HEK293 (cell line): ENCODE measurements around the gene CD3G.
A peak's percentile ranks its signal among the peaks of the same experiment; 100 is the strongest.

Experiments used
- ELK4 ChIP-seq: IDR thresholded peaks from 2 replicates; pipeline ENCODE4 v1.6.1; 2011; ENCODE audit warnings: mild to moderate bottlenecking, low read depth, low read length, borderline replicate concordance
- HIC1 ChIP-seq: fragments of 450-650 bp; formaldehyde crosslinking; IDR thresholded peaks from 2 replicates; pipeline ENCODE4 v1.5.1; 2016; ENCODE audit warnings: missing biosample characterization, missing genetic modification characterization
- IKZF3 ChIP-seq: fragments of 450-650 bp; IDR thresholded peaks from 2 replicates; pipeline ENCODE4 v1.5.0; 2018; ENCODE audit warnings: missing biosample characterization, mild to moderate bottlenecking, missing genetic modification characterization, moderate library complexity
- INSM2 ChIP-seq: fragments of 450-650 bp; formaldehyde crosslinking; IDR thresholded peaks from 2 replicates; pipeline ENCODE4 v1.5.1; 2016; ENCODE audit warnings: missing biosample characterization, missing genetic modification characterization
- KLF10 ChIP-seq: fragments of 450-650 bp; IDR thresholded peaks from 2 replicates; pipeline ENCODE4 v1.5.1; 2018; ENCODE audit warnings: missing biosample characterization, mild to moderate bottlenecking, missing genetic modification characterization
- KLF17 ChIP-seq: fragments of 450-650 bp; formaldehyde crosslinking; IDR thresholded peaks from 2 replicates; pipeline ENCODE4 v1.5.1; 2016; ENCODE audit warnings: missing biosample characterization, missing genetic modification characterization
- KLF7 ChIP-seq: fragments of 450-650 bp; formaldehyde crosslinking; IDR thresholded peaks from 2 replicates; pipeline ENCODE4 v1.5.1; 2016; ENCODE audit warnings: missing biosample characterization, missing genetic modification characterization, borderline replicate concordance
- MZF1 ChIP-seq: fragments of 450-650 bp; formaldehyde crosslinking; IDR thresholded peaks from 2 replicates; pipeline ENCODE4 v1.5.1; 2017; ENCODE audit warnings: missing biosample characterization, missing genetic modification characterization, borderline replicate concordance
- SCRT1 ChIP-seq: fragments of 450-650 bp; formaldehyde crosslinking; IDR thresholded peaks from 2 replicates; pipeline ENCODE4 v1.5.1; 2016; ENCODE audit warnings: missing biosample characterization, missing genetic modification characterization, borderline replicate concordance
- SCRT2 ChIP-seq: fragments of 450-650 bp; formaldehyde crosslinking; IDR thresholded peaks from 2 replicates; pipeline ENCODE4 v1.5.1; 2016; ENCODE audit warnings: missing biosample characterization, missing genetic modification characterization
- SP3 ChIP-seq: fragments of 450-650 bp; formaldehyde crosslinking; IDR thresholded peaks from 2 replicates; pipeline ENCODE4 v1.5.1; 2016; ENCODE audit warnings: missing biosample characterization, missing genetic modification characterization
- ZNF10 ChIP-seq: fragments of 450-650 bp; formaldehyde crosslinking; IDR thresholded peaks from 2 replicates; pipeline ENCODE4 v1.5.1; 2017; ENCODE audit warnings: missing biosample characterization, missing genetic modification characterization
- ZNF112 ChIP-seq: fragments of 450-650 bp; formaldehyde crosslinking; IDR thresholded peaks from 2 replicates; pipeline ENCODE4 v1.5.0; 2017; ENCODE audit warnings: missing biosample characterization, missing genetic modification characterization
- ZNF157 ChIP-seq: fragments of 450-650 bp; formaldehyde crosslinking; IDR thresholded peaks from 2 replicates; pipeline ENCODE4 v1.5.1; 2016; ENCODE audit warnings: missing biosample characterization, missing genetic modification characterization
- ZNF2 ChIP-seq: fragments of 450-650 bp; formaldehyde crosslinking; IDR thresholded peaks from 2 replicates; pipeline ENCODE4 v1.5.1; 2016; ENCODE audit warnings: missing biosample characterization, missing genetic modification characterization
- ZNF223 ChIP-seq: fragments of 450-650 bp; formaldehyde crosslinking; IDR thresholded peaks from 2 replicates; pipeline ENCODE4 v1.5.1; 2016; ENCODE audit warnings: missing biosample characterization, missing genetic modification characterization
- ZNF292 ChIP-seq: fragments of 450-650 bp; formaldehyde crosslinking; IDR thresholded peaks from 2 replicates; pipeline ENCODE4 v1.5.1; 2016; ENCODE audit warnings: low read depth, missing biosample characterization, missing genetic modification characterization, borderline replicate concordance
- ZNF324 ChIP-seq: fragments of 450-650 bp; formaldehyde crosslinking; IDR thresholded peaks from 2 replicates; pipeline ENCODE4 v1.5.1; 2016; ENCODE audit warnings: missing biosample characterization, missing genetic modification characterization
- ZNF341 ChIP-seq: fragments of 450-650 bp; formaldehyde crosslinking; IDR thresholded peaks from 2 replicates; pipeline ENCODE4; 2016; ENCODE audit warnings: low read depth, missing biosample characterization, missing genetic modification characterization
- ZNF398 ChIP-seq: fragments of 450-650 bp; formaldehyde crosslinking; IDR thresholded peaks from 2 replicates; pipeline ENCODE4 v1.5.1; 2017; ENCODE audit warnings: missing biosample characterization, missing genetic modification characterization
- ZNF416 ChIP-seq: fragments of 450-650 bp; formaldehyde crosslinking; IDR thresholded peaks from 2 replicates; pipeline ENCODE4 v1.5.1; 2016; ENCODE audit warnings: missing biosample characterization, missing genetic modification characterization
- ZNF423 ChIP-seq: fragments of 450-650 bp; formaldehyde crosslinking; IDR thresholded peaks from 2 replicates; pipeline ENCODE4 v1.5.1; 2016; ENCODE audit warnings: missing biosample characterization, missing genetic modification characterization
- ZNF555 ChIP-seq: fragments of 450-650 bp; formaldehyde crosslinking; conservative IDR thresholded peaks from 2 replicates; pipeline ENCODE4 v1.5.1; 2017; ENCODE audit warnings: missing biosample characterization, mild to moderate bottlenecking, missing genetic modification characterization, inconsistent platforms
- ZNF626 ChIP-seq: fragments of 450-650 bp; sonication (Bioruptor Pico); formaldehyde crosslinking; IDR thresholded peaks from 2 replicates; pipeline ENCODE4 v1.5.1; 2018; ENCODE audit warnings: missing biosample characterization, missing genetic modification characterization, inconsistent platforms
- TF ChIP-seq, protein P1 (sequence below): sonication (generic); formaldehyde crosslinking; IDR thresholded peaks from 2 replicates; pipeline ENCODE4 v1.8.1; 2022; ENCODE audit warnings: mild to moderate bottlenecking, moderate library complexity, missing genetic modification reagents
- TF ChIP-seq, protein P2 (sequence below): fragments of 450-650 bp; formaldehyde crosslinking; IDR thresholded peaks from 2 replicates; pipeline ENCODE4 v1.5.1; 2016; ENCODE audit warnings: missing biosample characterization, missing genetic modification characterization
- TF ChIP-seq, protein P3 (sequence below): fragments of 450-650 bp; formaldehyde crosslinking; IDR thresholded peaks from 2 replicates; pipeline ENCODE4 v1.5.1; 2017; ENCODE audit warnings: missing biosample characterization, missing genetic modification characterization

The CD3G gene

GRCh38 chr11:118401151-118401879 is 57.2 kb downstream of the CD3G start, which contains the start of gene ATP5MG (continued):
- TF ChIP-seq HIC1 (tag by site-specific recombination), result no peak
- no peak for TF ChIP-seq ZNF292 (tag by site-specific recombination)
- TF ChIP-seq KLF17 (tag by site-specific recombination), result no peak
- no peak for TF ChIP-seq ZNF112 (tag by site-specific recombination)
- 0 out of 2 replicates have a peak, but pooled peaks have one; percentile 52 for TF ChIP-seq ZNF324 (tag by site-specific recombination)
- no peak for TF ChIP-seq ELK4
- no peak for TF ChIP-seq MZF1
- 0 out of 2 replicates have a peak, but pooled peaks have one; percentile 41 for TF ChIP-seq ZNF2
- TF ChIP-seq SP3 (tag by site-specific recombination), result peak; percentile 19; the same call in 1 of the 2 replicates
- TF ChIP-seq ZNF10 (tag by site-specific recombination), result no peak
- TF ChIP-seq ZNF157 (tag by site-specific recombination), result no peak
- TF ChIP-seq KLF7 (tag by site-specific recombination), result no peak
- TF ChIP-seq INSM2 (tag by site-specific recombination), result no peak
- TF ChIP-seq ZNF423 (tag by site-specific recombination), result no peak
- no peak for TF ChIP-seq SCRT2 (tag by site-specific recombination)
- TF ChIP-seq ZNF416 (tag by site-specific recombination), result no peak
- TF ChIP-seq, protein P1, sequence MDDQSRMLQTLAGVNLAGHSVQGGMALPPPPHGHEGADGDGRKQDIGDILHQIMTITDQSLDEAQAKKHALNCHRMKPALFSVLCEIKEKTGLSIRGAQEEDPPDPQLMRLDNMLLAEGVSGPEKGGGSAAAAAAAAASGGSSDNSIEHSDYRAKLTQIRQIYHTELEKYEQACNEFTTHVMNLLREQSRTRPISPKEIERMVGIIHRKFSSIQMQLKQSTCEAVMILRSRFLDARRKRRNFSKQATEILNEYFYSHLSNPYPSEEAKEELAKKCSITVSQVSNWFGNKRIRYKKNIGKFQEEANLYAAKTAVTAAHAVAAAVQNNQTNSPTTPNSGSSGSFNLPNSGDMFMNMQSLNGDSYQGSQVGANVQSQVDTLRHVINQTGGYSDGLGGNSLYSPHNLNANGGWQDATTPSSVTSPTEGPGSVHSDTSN (CRISPR knock-in tag), result no peak
- no peak for TF ChIP-seq ZNF223 (tag by site-specific recombination)
- no peak for TF ChIP-seq IKZF3
- TF ChIP-seq ZNF555, result no peak
- TF ChIP-seq SCRT1 (tag by site-specific recombination), result no peak
- TF ChIP-seq, protein P2, sequence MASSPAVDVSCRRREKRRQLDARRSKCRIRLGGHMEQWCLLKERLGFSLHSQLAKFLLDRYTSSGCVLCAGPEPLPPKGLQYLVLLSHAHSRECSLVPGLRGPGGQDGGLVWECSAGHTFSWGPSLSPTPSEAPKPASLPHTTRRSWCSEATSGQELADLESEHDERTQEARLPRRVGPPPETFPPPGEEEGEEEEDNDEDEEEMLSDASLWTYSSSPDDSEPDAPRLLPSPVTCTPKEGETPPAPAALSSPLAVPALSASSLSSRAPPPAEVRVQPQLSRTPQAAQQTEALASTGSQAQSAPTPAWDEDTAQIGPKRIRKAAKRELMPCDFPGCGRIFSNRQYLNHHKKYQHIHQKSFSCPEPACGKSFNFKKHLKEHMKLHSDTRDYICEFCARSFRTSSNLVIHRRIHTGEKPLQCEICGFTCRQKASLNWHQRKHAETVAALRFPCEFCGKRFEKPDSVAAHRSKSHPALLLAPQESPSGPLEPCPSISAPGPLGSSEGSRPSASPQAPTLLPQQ (tag by site-specific recombination), result 0 out of 2 replicates have a peak, but pooled peaks have one; percentile 59
- TF ChIP-seq, protein P3, sequence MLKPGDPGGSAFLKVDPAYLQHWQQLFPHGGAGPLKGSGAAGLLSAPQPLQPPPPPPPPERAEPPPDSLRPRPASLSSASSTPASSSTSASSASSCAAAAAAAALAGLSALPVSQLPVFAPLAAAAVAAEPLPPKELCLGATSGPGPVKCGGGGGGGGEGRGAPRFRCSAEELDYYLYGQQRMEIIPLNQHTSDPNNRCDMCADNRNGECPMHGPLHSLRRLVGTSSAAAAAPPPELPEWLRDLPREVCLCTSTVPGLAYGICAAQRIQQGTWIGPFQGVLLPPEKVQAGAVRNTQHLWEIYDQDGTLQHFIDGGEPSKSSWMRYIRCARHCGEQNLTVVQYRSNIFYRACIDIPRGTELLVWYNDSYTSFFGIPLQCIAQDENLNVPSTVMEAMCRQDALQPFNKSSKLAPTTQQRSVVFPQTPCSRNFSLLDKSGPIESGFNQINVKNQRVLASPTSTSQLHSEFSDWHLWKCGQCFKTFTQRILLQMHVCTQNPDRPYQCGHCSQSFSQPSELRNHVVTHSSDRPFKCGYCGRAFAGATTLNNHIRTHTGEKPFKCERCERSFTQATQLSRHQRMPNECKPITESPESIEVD (tag by site-specific recombination), result no peak
- no peak for TF ChIP-seq KLF10
- no peak for TF ChIP-seq ZNF398 (tag by site-specific recombination)
- TF ChIP-seq ZNF626 (tag by site-specific recombination), result no peak
- TF ChIP-seq ZNF341 (tag by site-specific recombination), result no peak; the same call in 1 of the 2 replicates
